CD4-positive, alpha-beta T cell (primary cell): ENCODE data around the gene MAB21L1. TPM values are rescaled to one million over a fixed set of nuclear protein-coding genes. Genes with fewer than 3 reads are reported as not detected.

Experiments used
- ATAC-seq: fragments of 200-7000 bp; cut with Tn5 transposase; one replicate; pipeline ENCODE4 v1.10.0; 2022; ENCODE audit warnings: mild to moderate bottlenecking; ENCODE audit not compliant: poor library complexity
- CTCF ChIA-PET: fragments of 350-600 bp; sonication (Branson Sonifier 250); formaldehyde crosslinking; loops from one replicate; lab custom pipeline; 2021; ENCODE audit warnings: antibody characterized with exemption, inconsistent platforms; lab: Charles Lee
- POLR2A ChIA-PET: fragments of 350-600 bp; sonication (Branson Sonifier 250); formaldehyde crosslinking; loops from one replicate; lab custom pipeline; 2021; ENCODE audit warnings: antibody characterized with exemption, inconsistent platforms; lab: Charles Lee
- DNase-seq, 14 experiments: peaks; one replicate each; pipeline ENCODE4 v3.0.0-alpha.2; 2013 to 2020; ENCODE audit warnings: mixed read lengths in 2 of 14
- H3K27ac ChIP-seq, 2 donors: one replicate each; pipeline versions ENCODE4 v1.5.1 to v1.7.0; 2013; ENCODE audit warnings: low read length in 2 of 2, low read depth in 1 of 2, mild to moderate bottlenecking in 1 of 2
- H3K27me3 ChIP-seq, 2 experiments: 1 replicate in 1 of 2; 2 replicates in 1 of 2; pipeline versions ENCODE4 v1.6.1 to v1.7.0; 2013; ENCODE audit warnings: low read length in 2 of 2, control low read depth in 1 of 2, mild to moderate bottlenecking in 1 of 2, moderate library complexity in 1 of 2; ENCODE audit not compliant: insufficient read depth in 2 of 2, control insufficient read depth in 1 of 2
- H3K36me3 ChIP-seq: one replicate; pipeline ENCODE4 v1.6.1; 2013; ENCODE audit warnings: low read length, control low read depth; ENCODE audit not compliant: insufficient read depth
- H3K4me1 ChIP-seq: one replicate; pipeline ENCODE4 v1.6.1; 2013; ENCODE audit warnings: low read length, control low read depth; ENCODE audit not compliant: insufficient read depth
- H3K4me3 ChIP-seq: one replicate; pipeline ENCODE4 v1.5.1; 2013; ENCODE audit warnings: mild to moderate bottlenecking, low read length, moderate library complexity
- H3K9me3 ChIP-seq, 2 experiments: 1 replicate in 1 of 2; 2 replicates in 1 of 2; pipeline versions ENCODE4 v1.6.1 to v1.7.0; 2013; ENCODE audit warnings: low read length in 2 of 2, mild to moderate bottlenecking in 2 of 2, control low read depth in 1 of 2, moderate library complexity in 1 of 2; ENCODE audit not compliant: control insufficient read depth in 1 of 2, insufficient read depth in 1 of 2
- H3K27ac Mint-ChIP-seq: one replicate; pipeline ENCODE4 v1.8.0; 2020; ENCODE audit warnings: mixed read lengths
- H3K27me3 Mint-ChIP-seq: one replicate; pipeline ENCODE4 v1.8.0; 2021; ENCODE audit warnings: mixed read lengths
- H3K36me3 Mint-ChIP-seq: one replicate; pipeline ENCODE4 v1.8.0; 2021; ENCODE audit warnings: low read depth, mixed read lengths
- H3K4me1 Mint-ChIP-seq: one replicate; pipeline ENCODE4 v1.8.0; 2021; ENCODE audit warnings: low read depth, mixed read lengths
- H3K4me3 Mint-ChIP-seq: one replicate; pipeline ENCODE4 v1.8.0; 2020; ENCODE audit warnings: mild to moderate bottlenecking, mixed read lengths
- H3K9me3 Mint-ChIP-seq: one replicate; pipeline ENCODE4 v1.8.0; 2020; ENCODE audit warnings: mixed read lengths
- CTCF ChIP-seq: fragments of 200-600 bp; IDR thresholded peaks from one replicate; pipeline ENCODE4 v1.8.0; 2022; ENCODE audit warnings: antibody characterized with exemption, mild to moderate bottlenecking
- intact Hi-C, 2 experiments: fragments of 100-400 bp; cut with DNase I in 1 of 2; cut with micrococcal nuclease in 1 of 2; formaldehyde crosslinking; loops; one replicate each; pipeline versions ENCODE4 v1.15.1 to v1.9.0; 2023 to 2025; cut with DNase I, micrococcal nuclease
- total RNA-seq, 174 experiments: library from RNA in 2 of 174; stranded (reverse) in 2 of 174; gene quantifications; one replicate each; pipeline ENCODE4 v1.2.3 and lab custom pipeline; 2021 to 2026

The MAB21L1 gene
- total RNA-seq, 2 experiments from 2014 or later = not detected

DNA sequence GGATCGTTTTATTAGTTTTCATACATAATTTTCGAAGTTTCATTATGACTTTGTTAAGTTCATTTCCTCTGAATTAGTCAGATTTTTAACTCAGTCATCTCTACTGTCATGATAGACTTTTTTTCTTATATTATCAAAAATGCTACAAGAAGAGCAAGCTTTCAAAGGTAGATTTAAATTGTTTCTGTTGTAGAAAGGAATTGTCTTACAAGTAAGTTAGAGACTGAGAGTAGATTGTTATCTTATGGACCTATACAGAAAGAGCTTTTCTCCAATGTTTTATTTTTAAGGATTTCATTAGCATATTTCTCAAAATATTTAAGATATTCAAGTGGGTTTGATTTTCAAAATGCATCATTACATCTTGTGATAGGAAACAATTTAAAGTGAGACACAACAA lies 2.7 kb downstream of the MAB21L1 start:
- peaks cover 60 to 82% of the 10 kb centered on the region in 2 experiments for H3K27me3 ChIP-seq

DNA sequence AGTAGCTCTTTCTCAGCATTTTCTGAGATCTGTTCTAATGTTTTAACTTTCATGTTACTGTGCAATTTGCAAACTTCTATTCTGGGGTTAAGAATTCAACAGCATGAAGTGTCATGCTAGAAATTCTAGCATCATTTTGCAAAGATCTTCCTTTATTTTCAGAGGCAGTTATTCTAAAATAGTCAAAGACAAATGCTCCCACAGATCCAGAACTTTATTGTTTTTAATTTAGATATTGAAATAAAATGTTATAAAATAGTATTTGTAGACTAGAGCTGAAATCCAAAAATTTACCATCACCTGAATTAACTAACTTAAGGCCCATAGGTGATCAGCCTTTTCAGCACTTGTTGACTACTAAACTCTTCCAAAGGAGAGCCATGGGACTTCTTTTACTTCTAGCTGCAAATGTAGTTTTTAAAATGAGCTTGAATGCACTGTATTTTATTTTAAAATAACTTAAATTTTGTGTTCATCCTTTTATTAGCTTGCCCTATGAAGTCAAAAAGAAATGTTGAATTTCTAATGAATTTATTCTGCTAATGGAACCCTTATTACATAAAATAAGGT lies 3.2 kb downstream of the MAB21L1 start:
- H3K4me1 ChIP-seq = peaks cover 23% of the 10 kb centered on the region
- ChIA-PET CTCF (interaction anchor here (1.0 kb wide), 1 partner anchor 10 kb away, joined by 3 read pairs; no protein-coding TSS in a partner anchor), POLR2A (no interaction called here)
- peaks cover 29% of the 10 kb centered on the region for H3K4me1 Mint-ChIP-seq
- H3K27me3 Mint-ChIP-seq = peaks cover 88% of the 10 kb centered on the region
- no peak overlapping the region for H3K4me3 Mint-ChIP-seq
- TF ChIP-seq CTCF = no peak
- DNase-seq (no peak), ATAC-seq (no peak)
- H3K27ac Mint-ChIP-seq = no peak overlapping the region
- H3K9me3 Mint-ChIP-seq = peaks cover 3% of the 10 kb centered on the region
- peaks cover 54 to 82% of the 10 kb centered on the region in 2 experiments for H3K27me3 ChIP-seq
- H3K36me3 Mint-ChIP-seq = peaks cover 4% of the 10 kb centered on the region
- peaks cover 26 to 40% of the 10 kb centered on the region in 2 experiments for H3K9me3 ChIP-seq
- intact Hi-C loops = no loop called here
- H3K4me3 ChIP-seq = no peak overlapping the region
- no peaks in the 10 kb centered on the region for H3K36me3 ChIP-seq
- no peak overlapping the region for H3K27ac ChIP-seq

More for the DNA sequence above, 2.7 kb downstream of the MAB21L1 start:
- Mint-ChIP-seq H3K9me3 (peaks cover 3% of the 10 kb centered on the region), H3K27me3 (peaks cover 85% of the 10 kb centered on the region), H3K4me3 (no peak overlapping the region), H3K4me1 (peaks cover 29% of the 10 kb centered on the region), H3K27ac (no peak overlapping the region), H3K36me3 (peaks cover 4% of the 10 kb centered on the region)
- Histone ChIP-seq H3K36me3 (no peaks in the 10 kb centered on the region), H3K4me3 (no peak overlapping the region), H3K27ac (no peak overlapping the region), H3K9me3 (peaks cover 26 to 45% of the 10 kb centered on the region in 2 experiments), H3K4me1 (peaks cover 23% of the 10 kb centered on the region)
- TF ChIP-seq CTCF = no peak
- intact Hi-C loops = no loop called here
- CTCF ChIA-PET = interaction anchor here (1.0 kb wide), 1 partner anchor 11 kb away, joined by 3 read pairs; no protein-coding TSS in a partner anchor
- POLR2A ChIA-PET = no interaction called here
- DNase-seq (no peak), ATAC-seq (no peak)

DNA sequence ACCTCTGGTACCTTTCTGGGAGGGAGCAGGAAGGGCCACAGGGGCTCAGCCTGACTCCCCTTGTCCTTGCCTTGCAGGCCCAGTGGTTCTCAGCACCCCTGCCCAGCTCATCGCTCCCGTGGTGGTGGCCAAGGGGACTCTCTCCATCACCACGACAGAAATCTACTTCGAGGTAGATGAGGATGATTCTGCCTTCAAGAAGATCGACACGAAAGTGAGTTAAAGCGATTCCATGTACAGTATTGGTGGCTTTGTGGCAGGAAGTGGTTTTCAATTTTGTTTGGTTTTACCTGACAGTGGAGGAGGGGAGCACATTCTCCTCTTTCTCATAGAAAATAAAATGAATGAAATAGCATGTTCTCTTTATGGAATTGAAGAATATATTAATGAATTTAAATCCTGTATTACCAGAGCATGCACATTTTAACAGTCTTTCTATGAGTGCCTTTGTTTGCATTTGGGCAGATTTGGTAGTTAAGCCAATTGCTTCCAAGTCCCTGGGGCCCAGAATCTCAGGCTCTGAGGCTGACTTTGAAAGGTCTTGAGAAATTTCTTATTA lies 4.1 kb downstream of the MAB21L1 start:
- CTCF ChIA-PET = interaction anchor here (1.0 kb wide), 1 partner anchor 9 kb away, joined by 3 read pairs; no protein-coding TSS in a partner anchor
- peaks cover 29% of the 10 kb centered on the region for H3K4me1 Mint-ChIP-seq
- no peak for DNase-seq
- no peak for ATAC-seq
- Histone ChIP-seq H3K4me1 (peaks cover 23% of the 10 kb centered on the region), H3K36me3 (no peaks in the 10 kb centered on the region), H3K4me3 (no peak overlapping the region), H3K27me3 (peaks cover 52 to 75% of the 10 kb centered on the region in 2 experiments), H3K27ac (no peak overlapping the region), H3K9me3 (peaks cover 26 to 37% of the 10 kb centered on the region in 2 experiments)
- intact Hi-C loops = no loop called here
- H3K4me3 Mint-ChIP-seq = no peak overlapping the region
- peaks cover 4% of the 10 kb centered on the region for H3K36me3 Mint-ChIP-seq
- POLR2A ChIA-PET = no interaction called here
- H3K27ac Mint-ChIP-seq = no peak overlapping the region
- peaks cover 3% of the 10 kb centered on the region for H3K9me3 Mint-ChIP-seq
- H3K27me3 Mint-ChIP-seq = peaks cover 83% of the 10 kb centered on the region
- no peak for TF ChIP-seq CTCF
